ENCODE results near the gene CDON. TPM values are rescaled to one million over a fixed set of nuclear protein-coding genes. Genes with fewer than 3 reads are reported as not detected.

Gene CDON
- total RNA-seq, 1 experiment from 2014 or later: 17.1 TPM

DNA sequence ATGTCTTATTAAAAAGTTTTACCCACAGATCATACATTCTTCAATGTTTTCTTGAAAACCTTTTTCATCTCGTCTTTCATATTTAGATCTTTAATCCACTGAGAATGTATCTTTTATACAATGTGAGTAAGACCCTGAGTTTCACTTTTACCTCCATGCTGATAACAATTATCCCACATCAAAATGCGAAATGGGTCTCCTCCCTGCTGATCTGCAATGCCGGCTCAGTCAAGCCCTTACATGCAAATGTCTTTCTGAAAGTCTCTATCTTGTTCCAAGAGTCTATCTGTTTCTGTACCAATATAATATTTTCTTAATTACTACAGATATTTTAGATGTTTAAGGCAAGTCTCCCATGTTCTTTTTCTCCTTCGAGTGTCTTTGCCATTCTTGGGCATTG lies 50.9 kb downstream of the CDON start:
- ChIA-PET CTCF (interaction anchor here (0.6 kb wide), 1 partner anchor 74 kb away, joined by 3 read pairs; no protein-coding TSS in a partner anchor), POLR2A (no interaction called here)
- no peak overlapping the region for H3K4me3 ChIP-seq (ENCODE audit: low read depth in 2 of 2, low read length in 2 of 2)
- intact Hi-C loops (cut with micrococcal nuclease; ENCODE audit: unreplicated experiment) (no loop called here), in situ Hi-C loops (cut with HindIII; ENCODE audit: low pct_unique_long_range_greater_than_20kb, low sequenced_read_pairs) (no loop called here)
- no peak overlapping the region for H3K27ac ChIP-seq (ENCODE audit: low read length)
- no peak for DNase-seq (ENCODE audit: low read depth, low spot score)
- no peaks in the 10 kb centered on the region; the same call in 1 of the 2 replicates for H3K27me3 ChIP-seq (ENCODE audit: control insufficient read depth, insufficient read depth, low read length)
- no peak for TF ChIP-seq POLR2AphosphoS5 (IDR thresholded peaks at IDR 0.05; ENCODE audit: low read depth, low read length)
- TF ChIP-seq, protein P1, sequence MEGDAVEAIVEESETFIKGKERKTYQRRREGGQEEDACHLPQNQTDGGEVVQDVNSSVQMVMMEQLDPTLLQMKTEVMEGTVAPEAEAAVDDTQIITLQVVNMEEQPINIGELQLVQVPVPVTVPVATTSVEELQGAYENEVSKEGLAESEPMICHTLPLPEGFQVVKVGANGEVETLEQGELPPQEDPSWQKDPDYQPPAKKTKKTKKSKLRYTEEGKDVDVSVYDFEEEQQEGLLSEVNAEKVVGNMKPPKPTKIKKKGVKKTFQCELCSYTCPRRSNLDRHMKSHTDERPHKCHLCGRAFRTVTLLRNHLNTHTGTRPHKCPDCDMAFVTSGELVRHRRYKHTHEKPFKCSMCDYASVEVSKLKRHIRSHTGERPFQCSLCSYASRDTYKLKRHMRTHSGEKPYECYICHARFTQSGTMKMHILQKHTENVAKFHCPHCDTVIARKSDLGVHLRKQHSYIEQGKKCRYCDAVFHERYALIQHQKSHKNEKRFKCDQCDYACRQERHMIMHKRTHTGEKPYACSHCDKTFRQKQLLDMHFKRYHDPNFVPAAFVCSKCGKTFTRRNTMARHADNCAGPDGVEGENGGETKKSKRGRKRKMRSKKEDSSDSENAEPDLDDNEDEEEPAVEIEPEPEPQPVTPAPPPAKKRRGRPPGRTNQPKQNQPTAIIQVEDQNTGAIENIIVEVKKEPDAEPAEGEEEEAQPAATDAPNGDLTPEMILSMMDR (IDR thresholded peaks at IDR 0.05): no peak
- no peak for TF ChIP-seq SIN3A (IDR thresholded peaks at IDR 0.05; ENCODE audit: borderline replicate concordance, insufficient read depth, low read depth, low read length)
- TF ChIP-seq, protein P2, sequence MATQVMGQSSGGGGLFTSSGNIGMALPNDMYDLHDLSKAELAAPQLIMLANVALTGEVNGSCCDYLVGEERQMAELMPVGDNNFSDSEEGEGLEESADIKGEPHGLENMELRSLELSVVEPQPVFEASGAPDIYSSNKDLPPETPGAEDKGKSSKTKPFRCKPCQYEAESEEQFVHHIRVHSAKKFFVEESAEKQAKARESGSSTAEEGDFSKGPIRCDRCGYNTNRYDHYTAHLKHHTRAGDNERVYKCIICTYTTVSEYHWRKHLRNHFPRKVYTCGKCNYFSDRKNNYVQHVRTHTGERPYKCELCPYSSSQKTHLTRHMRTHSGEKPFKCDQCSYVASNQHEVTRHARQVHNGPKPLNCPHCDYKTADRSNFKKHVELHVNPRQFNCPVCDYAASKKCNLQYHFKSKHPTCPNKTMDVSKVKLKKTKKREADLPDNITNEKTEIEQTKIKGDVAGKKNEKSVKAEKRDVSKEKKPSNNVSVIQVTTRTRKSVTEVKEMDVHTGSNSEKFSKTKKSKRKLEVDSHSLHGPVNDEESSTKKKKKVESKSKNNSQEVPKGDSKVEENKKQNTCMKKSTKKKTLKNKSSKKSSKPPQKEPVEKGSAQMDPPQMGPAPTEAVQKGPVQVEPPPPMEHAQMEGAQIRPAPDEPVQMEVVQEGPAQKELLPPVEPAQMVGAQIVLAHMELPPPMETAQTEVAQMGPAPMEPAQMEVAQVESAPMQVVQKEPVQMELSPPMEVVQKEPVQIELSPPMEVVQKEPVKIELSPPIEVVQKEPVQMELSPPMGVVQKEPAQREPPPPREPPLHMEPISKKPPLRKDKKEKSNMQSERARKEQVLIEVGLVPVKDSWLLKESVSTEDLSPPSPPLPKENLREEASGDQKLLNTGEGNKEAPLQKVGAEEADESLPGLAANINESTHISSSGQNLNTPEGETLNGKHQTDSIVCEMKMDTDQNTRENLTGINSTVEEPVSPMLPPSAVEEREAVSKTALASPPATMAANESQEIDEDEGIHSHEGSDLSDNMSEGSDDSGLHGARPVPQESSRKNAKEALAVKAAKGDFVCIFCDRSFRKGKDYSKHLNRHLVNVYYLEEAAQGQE (IDR thresholded peaks at IDR 0.05; ENCODE audit: insufficient read depth in 1 of 2, low read depth in 2 of 2, low read length in 1 of 2): no peak
- no peak for TF ChIP-seq TCF7L2 (IDR thresholded peaks at IDR 0.05; ENCODE audit: low read depth, low read length)
- no TSS peak for BruUV-seq (replicated peaks)
- ATAC-seq: no peak
- peaks cover 7% of the 10 kb centered on the region for H3K4me1 ChIP-seq (ENCODE audit: control insufficient read depth, insufficient read depth, low read length)
- no peaks in the 10 kb centered on the region for H3K9me3 ChIP-seq (ENCODE audit: control insufficient read depth, insufficient read depth, low read depth, low read length)
- no peaks in the 10 kb centered on the region for H3K36me3 ChIP-seq (ENCODE audit: control insufficient read depth, insufficient read depth, low read length)

DNA sequence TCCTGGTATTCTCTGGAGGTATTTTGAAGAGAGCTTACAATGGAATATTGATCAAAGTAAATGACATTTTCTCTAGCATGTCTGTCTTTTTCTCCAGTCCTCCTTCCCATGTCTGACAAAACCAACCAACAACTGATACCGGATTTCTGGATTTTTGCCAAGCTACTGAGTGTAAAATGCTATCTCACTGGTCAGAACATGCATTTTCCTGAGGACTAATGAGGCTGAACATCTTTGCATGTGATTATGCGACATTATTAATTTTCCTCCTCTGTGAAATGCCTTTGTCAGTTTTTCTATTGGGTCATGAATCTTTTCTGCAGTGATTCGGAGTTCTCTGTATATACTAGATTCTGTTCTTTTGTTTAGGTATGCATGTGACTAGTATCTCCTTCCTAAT lies 51.4 kb downstream of the CDON start:
- CTCF ChIA-PET: no interaction called here
- intact Hi-C loops (cut with micrococcal nuclease; ENCODE audit: unreplicated experiment) (no loop called here), in situ Hi-C loops (cut with HindIII; ENCODE audit: low pct_unique_long_range_greater_than_20kb, low sequenced_read_pairs) (no loop called here)
- Histone ChIP-seq H3K36me3 (ENCODE audit: control insufficient read depth, insufficient read depth, low read length) (no peaks in the 10 kb centered on the region), H3K27ac (ENCODE audit: low read length) (no peak overlapping the region), H3K27me3 (ENCODE audit: control insufficient read depth, insufficient read depth, low read length) (no peaks in the 10 kb centered on the region; the same call in 1 of the 2 replicates), H3K4me3 (ENCODE audit: low read depth in 2 of 2, low read length in 2 of 2) (no peak overlapping the region), H3K4me1 (ENCODE audit: control insufficient read depth, insufficient read depth, low read length) (peaks cover 7% of the 10 kb centered on the region), H3K9me3 (ENCODE audit: control insufficient read depth, insufficient read depth, low read depth, low read length) (no peaks in the 10 kb centered on the region)
- BruUV-seq (replicated peaks): no TSS peak
- TF ChIP-seq POLR2AphosphoS5 (IDR thresholded peaks at IDR 0.05; ENCODE audit: low read depth, low read length): no peak
- TF ChIP-seq, protein P2 (IDR thresholded peaks at IDR 0.05; ENCODE audit: insufficient read depth in 1 of 2, low read depth in 2 of 2, low read length in 1 of 2): no peak
- TF ChIP-seq TCF7L2 (IDR thresholded peaks at IDR 0.05; ENCODE audit: low read depth, low read length): no peak
- TF ChIP-seq SIN3A (IDR thresholded peaks at IDR 0.05; ENCODE audit: borderline replicate concordance, insufficient read depth, low read depth, low read length): no peak
- TF ChIP-seq, protein P1 (IDR thresholded peaks at IDR 0.05): no peak
- ATAC-seq: no peak
- DNase-seq (ENCODE audit: low read depth, low spot score): no peak
- POLR2A ChIA-PET: no interaction called here

Data from Panc1 (cell line).